PC-3 (cell line): ENCODE data around the gene SLC25A39. TPM values are rescaled to one million over a fixed set of nuclear protein-coding genes. Genes with fewer than 3 reads are reported as not detected.

ENCODE experiments used
- ATAC-seq: fragments of 200-7000 bp; cut with Tn5 transposase; 2 replicates; pipeline ENCODE4 v1.9.1; 2020; ENCODE audit warnings: mild to moderate bottlenecking, moderate library complexity
- BruUV-seq: library from RNA; stranded (reverse); fragments of 400-500 nt; replicated peaks from 2 replicates; lab custom pipeline; 2021; lab: Mats Ljungman, UMichigan
- CTCF ChIA-PET: fragments of 300-600 bp; sonication (Branson Sonifier 250); formaldehyde crosslinking; loops from one replicate; lab custom pipeline; 2022; ENCODE audit warnings: antibody characterized with exemption; lab: Charles Lee
- POLR2A ChIA-PET: fragments of 300-600 bp; sonication (Branson Sonifier 250); formaldehyde crosslinking; loops from one replicate; lab custom pipeline; 2022; ENCODE audit warnings: antibody characterized with exemption; ENCODE audit not compliant: unreplicated experiment; lab: Charles Lee
- DNase-seq: peaks from one replicate; pipeline ENCODE4 v3.0.0-alpha.2; 2015
- H2AFZ ChIP-seq: fragments of 300-600 bp; sonication (generic); 2 replicates; pipeline ENCODE4 v1.6.0; 2016; ENCODE audit warnings: antibody characterized with exemption, low read length
- H3F3A ChIP-seq: fragments of 300-600 bp; sonication (generic); one replicate; pipeline ENCODE4 v1.6.0; 2017; ENCODE audit warnings: antibody characterized with exemption, low read length, control low read depth, mild to moderate bottlenecking; ENCODE audit not compliant: unreplicated experiment
- H3K27ac ChIP-seq: fragments of 300-600 bp; sonication (generic); 2 replicates; pipeline ENCODE4 v1.5.1; 2016; ENCODE audit warnings: mild to moderate bottlenecking, low read length
- H3K27me3 ChIP-seq: fragments of 300-600 bp; sonication (generic); 2 replicates; pipeline ENCODE4 v1.6.1; 2016; ENCODE audit warnings: low read length, mixed read lengths
- H3K36me3 ChIP-seq: fragments of 300-600 bp; sonication (generic); 2 replicates; pipeline ENCODE4 v1.6.1; 2016; ENCODE audit warnings: low read depth, mixed run types, low read length, mixed read lengths
- H3K4me1 ChIP-seq: fragments of 300-600 bp; sonication (generic); 2 replicates; pipeline ENCODE4 v1.5.1; 2016; ENCODE audit warnings: low read length; ENCODE audit not compliant: insufficient read depth
- H3K4me2 ChIP-seq: fragments of 300-600 bp; sonication (generic); 2 replicates; pipeline ENCODE4 v1.6.0; 2016; ENCODE audit warnings: low read length
- H3K4me3 ChIP-seq: fragments of 300-600 bp; sonication (generic); 2 replicates; pipeline ENCODE4 v1.5.1; 2016; ENCODE audit warnings: mild to moderate bottlenecking, low read length, mixed read lengths
- H3K79me2 ChIP-seq: fragments of 300-600 bp; sonication (generic); 2 replicates; pipeline ENCODE4 v1.6.1; 2017; ENCODE audit warnings: low read length, mixed read lengths
- H3K9ac ChIP-seq: fragments of 300-600 bp; sonication (generic); 2 replicates; pipeline ENCODE4 v1.6.0; 2016; ENCODE audit warnings: mild to moderate bottlenecking, low read length
- H3K9me2 ChIP-seq: fragments of 300-600 bp; sonication (generic); replicated peaks from 2 replicates; pipeline ENCODE4 v1.6.1; 2016; ENCODE audit warnings: mixed run types, low read length, mixed read lengths
- H3K9me3 ChIP-seq: fragments of 300-600 bp; sonication (generic); 2 replicates; pipeline ENCODE4 v1.6.1; 2016; ENCODE audit warnings: low read length, mixed read lengths
- H4K20me1 ChIP-seq: fragments of 300-600 bp; sonication (generic); 2 replicates; pipeline ENCODE4 v1.6.1; 2016; ENCODE audit warnings: low read length, mixed read lengths
- EZH2 ChIP-seq: fragments of 300-600 bp; sonication (generic); IDR thresholded peaks from one replicate; pipeline ENCODE4 v1.6.1; 2017; ENCODE audit warnings: antibody characterized with exemption, mild to moderate bottlenecking, low read length; ENCODE audit not compliant: unreplicated experiment
- EZH2phosphoT487 ChIP-seq: fragments of 300-600 bp; sonication (generic); IDR thresholded peaks from 2 replicates; pipeline ENCODE4 v1.6.1; 2018; ENCODE audit warnings: mild to moderate bottlenecking, antibody characterized with exemption, low read length, borderline replicate concordance
- intact Hi-C: fragments of 100-400 bp; cut with micrococcal nuclease; formaldehyde crosslinking; loops from 2 replicates; pipeline ENCODE4 v1.9.0; 2023
- total RNA-seq: library from RNA; depleted of rRNA; stranded (reverse); fragments of >200 nt; gene quantifications from 2 replicates; pipeline ENCODE4 v1.2.3, GENCODE V29; 2014
- TF ChIP-seq, protein P1 (sequence below): fragments of 300-600 bp; sonication (generic); conservative IDR thresholded peaks from 2 replicates; pipeline ENCODE4 v1.5.1; 2017; ENCODE audit warnings: antibody characterized with exemption, low read depth, mild to moderate bottlenecking, low read length

The SLC25A39 gene
- total RNA-seq, 1 experiment from 2014 or later: 726 TPM

DNA sequence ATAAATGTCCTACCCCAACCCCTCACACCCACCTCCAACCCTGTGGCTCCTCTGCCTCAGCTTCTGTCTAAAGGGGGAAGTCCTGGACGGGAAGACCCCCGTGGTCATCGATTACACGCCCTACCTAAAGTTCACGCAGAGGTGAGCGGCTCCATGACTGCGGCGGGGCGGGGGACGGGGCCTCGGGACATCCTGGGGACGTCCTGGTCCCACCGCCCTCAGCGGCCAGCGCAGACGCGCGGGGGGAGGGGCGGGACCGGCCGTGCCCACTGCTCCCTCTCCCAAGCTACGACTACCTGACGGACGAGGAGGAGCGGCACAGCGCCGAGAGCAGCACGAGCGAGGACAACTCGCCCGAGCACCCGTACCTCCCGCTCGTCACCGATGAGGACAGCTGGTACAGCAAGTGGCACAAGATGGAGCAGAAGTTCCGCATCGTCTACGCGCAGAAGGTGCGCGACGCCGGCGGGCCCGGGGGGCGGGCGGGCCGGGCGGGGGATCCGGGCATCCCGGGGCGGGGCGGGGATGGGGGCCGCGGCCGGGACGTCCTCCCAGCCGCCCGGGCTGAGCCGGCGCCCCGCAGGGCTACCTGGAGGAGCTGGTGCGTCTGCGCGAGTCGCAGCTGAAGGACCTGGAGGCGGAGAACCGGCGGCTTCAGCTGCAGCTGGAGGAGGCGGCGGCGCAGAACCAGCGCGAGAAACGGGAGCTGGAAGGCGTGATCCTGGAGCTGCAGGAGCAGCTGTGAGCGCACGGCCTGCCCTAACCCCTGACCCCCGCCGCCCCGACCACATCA is 9.6 kb downstream of the SLC25A39 start:
- H3K9ac ChIP-seq: 0 out of 2 replicates have a peak overlapping the region, but pooled peaks have one; percentile 13
- no peaks in the 10 kb centered on the region for H3F3A ChIP-seq
- H3K27me3 ChIP-seq: no peaks in the 10 kb centered on the region
- TF ChIP-seq EZH2phosphoT487 (no peak), EZH2 (no peak)
- TF ChIP-seq, protein P1, sequence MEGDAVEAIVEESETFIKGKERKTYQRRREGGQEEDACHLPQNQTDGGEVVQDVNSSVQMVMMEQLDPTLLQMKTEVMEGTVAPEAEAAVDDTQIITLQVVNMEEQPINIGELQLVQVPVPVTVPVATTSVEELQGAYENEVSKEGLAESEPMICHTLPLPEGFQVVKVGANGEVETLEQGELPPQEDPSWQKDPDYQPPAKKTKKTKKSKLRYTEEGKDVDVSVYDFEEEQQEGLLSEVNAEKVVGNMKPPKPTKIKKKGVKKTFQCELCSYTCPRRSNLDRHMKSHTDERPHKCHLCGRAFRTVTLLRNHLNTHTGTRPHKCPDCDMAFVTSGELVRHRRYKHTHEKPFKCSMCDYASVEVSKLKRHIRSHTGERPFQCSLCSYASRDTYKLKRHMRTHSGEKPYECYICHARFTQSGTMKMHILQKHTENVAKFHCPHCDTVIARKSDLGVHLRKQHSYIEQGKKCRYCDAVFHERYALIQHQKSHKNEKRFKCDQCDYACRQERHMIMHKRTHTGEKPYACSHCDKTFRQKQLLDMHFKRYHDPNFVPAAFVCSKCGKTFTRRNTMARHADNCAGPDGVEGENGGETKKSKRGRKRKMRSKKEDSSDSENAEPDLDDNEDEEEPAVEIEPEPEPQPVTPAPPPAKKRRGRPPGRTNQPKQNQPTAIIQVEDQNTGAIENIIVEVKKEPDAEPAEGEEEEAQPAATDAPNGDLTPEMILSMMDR: no peak
- no TSS peak for BruUV-seq
- DNase-seq (peak; percentile 75), ATAC-seq (peak; percentile 75)
- ChIA-PET CTCF (interaction anchor here (0.7 to 1.0 kb wide), 3 partner anchors 12 to 105 kb away, joined by 3 to 4 read pairs (median 4); partner anchors contain the start of gene UBTF), POLR2A (interaction anchor here (0.6 to 0.7 kb wide), 3 partner anchors 84 to 264 kb away, joined by 4 to 20 read pairs (median 6); no protein-coding TSS in a partner anchor)
- H3K4me1 ChIP-seq: peaks cover 11% of the 10 kb centered on the region
- H3K36me3 ChIP-seq: peaks cover 8% of the 10 kb centered on the region
- intact Hi-C loops: no loop called here
- H3K9me3 ChIP-seq: no peaks in the 10 kb centered on the region
- peak overlapping the region; percentile 77 for H3K4me3 ChIP-seq
- H3K27ac ChIP-seq: no peak overlapping the region
- H3K79me2 ChIP-seq: no peaks in the 10 kb centered on the region
- no peaks in the 10 kb centered on the region for H4K20me1 ChIP-seq
- H2AFZ ChIP-seq: peak overlapping the region; percentile 77
- peak overlapping the region; percentile 96 for H3K4me2 ChIP-seq
- H3K9me2 ChIP-seq: no peaks in the 10 kb centered on the region

- Histone ChIP-seq H3K4me1 (peaks cover 13% of the 10 kb centered on the region), H3K36me3 (peaks cover 2% of the 10 kb centered on the region; the same call in 1 of the 2 replicates), H3F3A (no peaks in the 10 kb centered on the region), H3K9me3 (no peaks in the 10 kb centered on the region), H3K79me2 (no peaks in the 10 kb centered on the region), H3K9ac (no peak overlapping the region), H3K27me3 (no peaks in the 10 kb centered on the region), H3K4me3 (peak overlapping the region; percentile 77), H3K9me2 (no peaks in the 10 kb centered on the region), H3K27ac (no peak overlapping the region), H2AFZ (peak overlapping the region; percentile 77), H4K20me1 (no peaks in the 10 kb centered on the region), H3K4me2 (peak overlapping the region; percentile 96)
- no peak for DNase-seq
- intact Hi-C loops: no loop called here
- CTCF ChIA-PET: no interaction called here
- no TSS peak for BruUV-seq
- POLR2A ChIA-PET: interaction anchor here (0.7 kb wide), 1 partner anchor 84 kb away, joined by 6 read pairs; no protein-coding TSS in a partner anchor
- TF ChIP-seq EZH2 (no peak), EZH2phosphoT487 (no peak)
- TF ChIP-seq, protein P1: no peak
- ATAC-seq: no peak
Observed at GRCh38 chr17:44314524-44314868, 10.1 kb downstream of the SLC25A39 start.

- Histone ChIP-seq H3K9me3 (no peaks in the 10 kb centered on the region), H3K4me2 (no peak overlapping the region), H2AFZ (no peak overlapping the region), H3K4me1 (peaks cover 17% of the 10 kb centered on the region), H3K36me3 (no peaks in the 10 kb centered on the region), H3K27me3 (no peaks in the 10 kb centered on the region), H4K20me1 (no peaks in the 10 kb centered on the region), H3F3A (no peaks in the 10 kb centered on the region), H3K9ac (no peak overlapping the region), H3K4me3 (no peak overlapping the region), H3K79me2 (no peaks in the 10 kb centered on the region), H3K27ac (no peak overlapping the region), H3K9me2 (no peaks in the 10 kb centered on the region)
- ChIA-PET POLR2A (interaction anchor here (0.7 kb wide), 1 partner anchor 83 kb away, joined by 6 read pairs; no protein-coding TSS in a partner anchor), CTCF (no interaction called here)
- TSS peak; percentile 33 for BruUV-seq
- ATAC-seq (no peak), DNase-seq (no peak)
- TF ChIP-seq, protein P1: no peak
- TF ChIP-seq EZH2 (no peak), EZH2phosphoT487 (no peak)
- intact Hi-C loops: no loop called here
Observed at GRCh38 chr17:44314031-44314430, 10.6 kb downstream of the SLC25A39 start.
